HFF-Myc (cell line): ENCODE measurements around the gene NCLN.

Source experiments
- DNase-seq: peaks from one replicate; pipeline ENCODE4 v3.0.0-alpha.2; 2011; ENCODE audit warnings: low read depth; ENCODE audit errors: extremely low read depth
- H3K4me3 ChIP-seq: replicated peaks from 2 replicates; pipeline ENCODE4 v1.5.1; 2011; ENCODE audit warnings: low read depth, mild to moderate bottlenecking, control low read depth, low read length
- TF ChIP-seq, protein P1 (sequence below): IDR thresholded peaks from 2 replicates; pipeline ENCODE4 v1.5.1; 2012; ENCODE audit warnings: mild to moderate bottlenecking, low read depth, low read length, control low read depth; ENCODE audit errors: missing control alignments

NCLN gene

GRCh38 chr19:3154957-3155736 lies 30.6 kb upstream of the NCLN start:
- DNase-seq: peak; percentile 98
- TF ChIP-seq, protein P1, sequence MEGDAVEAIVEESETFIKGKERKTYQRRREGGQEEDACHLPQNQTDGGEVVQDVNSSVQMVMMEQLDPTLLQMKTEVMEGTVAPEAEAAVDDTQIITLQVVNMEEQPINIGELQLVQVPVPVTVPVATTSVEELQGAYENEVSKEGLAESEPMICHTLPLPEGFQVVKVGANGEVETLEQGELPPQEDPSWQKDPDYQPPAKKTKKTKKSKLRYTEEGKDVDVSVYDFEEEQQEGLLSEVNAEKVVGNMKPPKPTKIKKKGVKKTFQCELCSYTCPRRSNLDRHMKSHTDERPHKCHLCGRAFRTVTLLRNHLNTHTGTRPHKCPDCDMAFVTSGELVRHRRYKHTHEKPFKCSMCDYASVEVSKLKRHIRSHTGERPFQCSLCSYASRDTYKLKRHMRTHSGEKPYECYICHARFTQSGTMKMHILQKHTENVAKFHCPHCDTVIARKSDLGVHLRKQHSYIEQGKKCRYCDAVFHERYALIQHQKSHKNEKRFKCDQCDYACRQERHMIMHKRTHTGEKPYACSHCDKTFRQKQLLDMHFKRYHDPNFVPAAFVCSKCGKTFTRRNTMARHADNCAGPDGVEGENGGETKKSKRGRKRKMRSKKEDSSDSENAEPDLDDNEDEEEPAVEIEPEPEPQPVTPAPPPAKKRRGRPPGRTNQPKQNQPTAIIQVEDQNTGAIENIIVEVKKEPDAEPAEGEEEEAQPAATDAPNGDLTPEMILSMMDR: no peak
- no peak overlapping the region for H3K4me3 ChIP-seq

DNA sequence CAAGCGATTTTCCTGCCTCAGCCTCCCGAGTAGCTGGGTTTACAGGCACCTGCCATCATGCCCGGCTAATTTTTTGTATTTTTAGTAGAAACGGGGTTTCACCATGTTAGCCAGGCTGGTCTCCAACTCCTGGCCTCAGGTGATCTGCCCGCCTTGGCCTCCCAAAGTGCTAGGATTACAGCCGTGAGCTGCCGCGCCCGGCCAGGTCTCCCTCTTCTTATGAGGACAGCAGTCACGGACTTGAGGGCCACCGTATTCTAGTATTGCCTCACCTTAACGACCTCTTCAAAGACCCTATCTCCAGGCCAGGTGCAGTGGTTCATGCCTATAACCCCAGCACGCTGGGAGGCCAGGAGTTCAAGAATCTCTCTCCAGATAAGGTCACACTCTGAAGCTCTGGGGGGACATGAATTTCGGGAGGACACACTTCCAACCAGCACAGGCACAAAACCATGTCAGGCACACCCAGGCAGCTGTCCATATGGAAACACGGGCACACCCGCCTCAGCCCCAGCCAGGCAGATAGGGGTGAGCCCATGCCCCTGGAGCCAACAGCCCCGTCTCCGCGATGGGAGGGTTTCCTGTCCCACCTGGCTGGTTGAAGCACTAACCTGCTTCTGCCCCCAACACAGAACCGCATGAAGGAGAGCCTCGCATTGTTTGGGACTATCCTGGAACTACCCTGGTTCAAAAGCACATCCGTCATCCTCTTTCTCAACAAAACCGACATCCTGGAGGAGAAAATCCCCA lies 28.5 kb upstream of the NCLN start:
- no peak for DNase-seq
- no peak overlapping the region for H3K4me3 ChIP-seq
- TF ChIP-seq, protein P1: no peak

GRCh38 chr19:3159565-3159964 lies 26.2 kb upstream of the NCLN start:
- TF ChIP-seq, protein P1: no peak
- H3K4me3 ChIP-seq: no peak overlapping the region
- DNase-seq: no peak

DNA sequence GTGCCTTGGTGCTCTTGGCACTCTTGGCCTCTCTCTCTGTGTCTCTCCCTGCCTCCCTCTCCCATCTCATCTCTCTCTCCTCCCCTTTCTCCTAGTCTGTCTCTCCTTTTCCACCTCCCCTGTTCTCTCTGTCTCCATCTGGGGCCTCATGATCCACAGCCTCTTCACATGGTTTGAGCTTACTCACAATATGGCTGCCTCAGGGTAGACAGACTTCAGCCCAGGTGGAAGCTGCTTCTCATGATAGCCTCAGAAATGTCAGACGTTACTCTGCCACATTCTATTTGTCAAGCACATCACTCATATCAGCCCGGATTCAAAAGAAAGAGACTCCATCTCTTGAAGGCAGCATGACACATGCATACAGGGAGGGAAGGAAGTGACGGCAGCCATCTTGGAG lies 25.5 kb upstream of the NCLN start:
- DNase-seq: no peak
- TF ChIP-seq, protein P1: no peak
- H3K4me3 ChIP-seq: no peak overlapping the region

- no peak overlapping the region for H3K4me3 ChIP-seq
- DNase-seq: no peak
- TF ChIP-seq, protein P1: no peak
Measured at GRCh38 chr19:3161453-3161852, 24.3 kb upstream of the NCLN start.

- H3K4me3 ChIP-seq: no peak overlapping the region
- TF ChIP-seq, protein P1: no peak
- DNase-seq: no peak
Measured at GRCh38 chr19:3162418-3163229, 23.1 kb upstream of the NCLN start.
